ENCODE data around the gene PANX1.

DNA sequence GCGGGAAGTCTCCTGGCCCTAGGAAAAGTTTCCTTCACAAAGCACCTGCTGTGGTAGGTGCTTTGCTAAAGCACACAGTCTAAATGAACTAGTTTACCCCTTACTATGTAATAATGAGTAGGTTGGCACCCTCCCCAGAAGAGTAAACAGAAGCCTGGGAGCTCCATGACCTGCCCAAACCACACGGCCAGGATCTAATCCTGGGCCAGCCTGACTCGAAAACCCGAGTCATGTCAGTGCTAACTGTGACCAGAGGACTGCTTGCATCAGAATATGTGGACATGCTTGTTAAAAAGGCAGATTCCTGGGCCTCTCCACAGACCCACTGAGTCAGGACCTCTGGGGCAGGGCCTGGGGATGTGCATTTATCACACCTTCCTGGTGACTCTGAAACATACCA lies 67.7 kb downstream of the PANX1 start:
- no peak for TF ChIP-seq CTCF (conservative IDR thresholded peaks at IDR 0.05; ENCODE audit: low read depth, low read length)
- no peak for TF ChIP-seq EZH2 (IDR thresholded peaks at IDR 0.05; ENCODE audit: borderline replicate concordance, low read depth, low read length, poor library complexity, severe bottlenecking)

Measured in A673 (cell line).